GM12891 (cell line): ENCODE data around the gene RASA3.

Experiments used
- DNase-seq: peaks from one replicate; pipeline ENCODE4 v3.0.0; 2011; ENCODE audit warnings: low spot score; ENCODE audit not compliant: insufficient read length
- FAIRE-seq: peaks from 2 replicates; lab custom pipeline; 2011; peaks lifted over from hg19 to GRCh38; lab: Jason Lieb, UNC
- PAX5 ChIP-seq: IDR thresholded peaks from 2 replicates; pipeline ENCODE4 v1.6.1; 2011; ENCODE audit warnings: low read length, moderate library complexity, mild to moderate bottlenecking; ENCODE audit not compliant: insufficient read depth, severe bottlenecking
- POLR2A ChIP-seq: IDR thresholded peaks from 2 replicates; pipeline ENCODE4 v1.6.1; 2011; ENCODE audit warnings: low read depth, low read length, control low read depth
- POLR2AphosphoS5 ChIP-seq: IDR thresholded peaks from 2 replicates; pipeline ENCODE4 v1.6.1; 2011; ENCODE audit warnings: low read depth, low read length, control low read depth
- POU2F2 ChIP-seq: IDR thresholded peaks from 2 replicates; pipeline ENCODE4 v1.6.1; 2011; ENCODE audit warnings: low read depth, mild to moderate bottlenecking, control low read depth, low read length, moderate library complexity
- SPI1 ChIP-seq: IDR thresholded peaks from 2 replicates; pipeline ENCODE4 v1.6.1; 2011; ENCODE audit warnings: low read depth, low read length, control low read depth
- TAF1 ChIP-seq: IDR thresholded peaks from 2 replicates; pipeline ENCODE4 v1.6.1; 2011; ENCODE audit warnings: low read depth, low read length, control low read depth

Gene RASA3

GRCh38 chr13:114090476-114090875, 41.9 kb downstream of the RASA3 start:
- DNase-seq (no peak), FAIRE-seq (no peak)
- TF ChIP-seq PAX5 (no peak), TAF1 (no peak), SPI1 (no peak), POLR2AphosphoS5 (no peak), POLR2A (no peak), POU2F2 (no peak)

- DNase-seq (no peak), FAIRE-seq (no peak)
These were observed 42.5 kb downstream of the RASA3 start for GRCh38 chr13:114089751-114090400.

GRCh38 chr13:114089341-114089740, 43.1 kb downstream of the RASA3 start:
- FAIRE-seq (no peak), DNase-seq (no peak)
- TF ChIP-seq POLR2AphosphoS5: no peak
- no peak for TF ChIP-seq POLR2A
- TF ChIP-seq SPI1: no peak
- no peak for TF ChIP-seq PAX5

More at GRCh38 chr13:114089751-114090400, 42.5 kb downstream of the RASA3 start:
- TF ChIP-seq SPI1 (no peak), TAF1 (no peak), POLR2AphosphoS5 (no peak), POU2F2 (no peak), PAX5 (no peak), POLR2A (no peak)

- no peak for DNase-seq
- no peak for FAIRE-seq
- no peak for TF ChIP-seq TAF1
- no peak for TF ChIP-seq POLR2AphosphoS5
- no peak for TF ChIP-seq POU2F2
These were observed 43.6 kb downstream of the RASA3 start for GRCh38 chr13:114088863-114089262.

- TF ChIP-seq POLR2AphosphoS5 (no peak), SPI1 (no peak)
- DNase-seq (no peak), FAIRE-seq (no peak)
These were observed 44.2 kb downstream of the RASA3 start for GRCh38 chr13:114088234-114088633.

- FAIRE-seq (no peak), DNase-seq (no peak)
- TF ChIP-seq PAX5 (no peak), TAF1 (no peak), POU2F2 (no peak), SPI1 (no peak), POLR2A (no peak), POLR2AphosphoS5 (no peak)
These were observed 45.0 kb downstream of the RASA3 start for GRCh38 chr13:114087430-114087829.

GRCh38 chr13:114082849-114083645, 49.4 kb downstream of the RASA3 start:
- DNase-seq: no peak
- FAIRE-seq: no peak
- TF ChIP-seq SPI1 (no peak), POU2F2 (no peak), POLR2AphosphoS5 (no peak), PAX5 (no peak), POLR2A (no peak), TAF1 (no peak)

- DNase-seq (no peak), FAIRE-seq (no peak)
- TF ChIP-seq TAF1: no peak
- TF ChIP-seq PAX5: no peak
- TF ChIP-seq POLR2AphosphoS5: no peak
- TF ChIP-seq POU2F2: no peak
- no peak for TF ChIP-seq POLR2A
- no peak for TF ChIP-seq SPI1
These were observed 50.4 kb downstream of the RASA3 start for GRCh38 chr13:114081761-114082681.

- FAIRE-seq: no peak
- no peak for DNase-seq
These were observed 51.5 kb downstream of the RASA3 start for GRCh38 chr13:114080739-114081561.

More at GRCh38 chr13:114080739-114081561, 51.5 kb downstream of the RASA3 start:
- TF ChIP-seq TAF1: no peak
- no peak for TF ChIP-seq POLR2AphosphoS5
- no peak for TF ChIP-seq POU2F2
- TF ChIP-seq PAX5: no peak
- TF ChIP-seq SPI1: no peak
- TF ChIP-seq POLR2A: no peak
